Activated T-cell treated with anti-CD3 and anti-CD28 coated beads, Interleukin-2, amount 50 U/mL, for 48 hours (primary cell): Measurements from ENCODE around the gene AMOTL2.

Source experiments
- DNase-seq, 2 experiments: peaks; one replicate each; pipeline ENCODE4 v3.0.0-alpha.2; 2020

Gene AMOTL2

DNA sequence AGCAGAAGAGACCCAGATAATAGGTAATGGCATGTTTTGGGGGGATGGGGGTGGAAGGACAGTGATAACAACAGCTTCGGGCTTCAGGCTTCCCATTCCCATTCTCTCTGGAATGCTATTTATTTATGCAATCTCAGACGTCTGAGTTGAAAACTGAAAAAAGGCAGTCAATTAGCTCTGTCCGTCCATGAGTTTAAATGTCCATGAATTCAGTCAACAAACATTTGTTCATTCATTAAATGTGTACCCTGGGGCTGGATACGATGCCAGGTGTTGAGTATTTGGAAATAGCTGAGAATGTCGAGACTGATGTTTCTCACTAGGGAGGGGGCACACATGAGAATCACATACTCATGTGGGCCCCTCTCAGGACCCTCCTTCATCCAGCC, 42.4 kb downstream of the AMOTL2 start:
- DNase-seq = no peak

DNA sequence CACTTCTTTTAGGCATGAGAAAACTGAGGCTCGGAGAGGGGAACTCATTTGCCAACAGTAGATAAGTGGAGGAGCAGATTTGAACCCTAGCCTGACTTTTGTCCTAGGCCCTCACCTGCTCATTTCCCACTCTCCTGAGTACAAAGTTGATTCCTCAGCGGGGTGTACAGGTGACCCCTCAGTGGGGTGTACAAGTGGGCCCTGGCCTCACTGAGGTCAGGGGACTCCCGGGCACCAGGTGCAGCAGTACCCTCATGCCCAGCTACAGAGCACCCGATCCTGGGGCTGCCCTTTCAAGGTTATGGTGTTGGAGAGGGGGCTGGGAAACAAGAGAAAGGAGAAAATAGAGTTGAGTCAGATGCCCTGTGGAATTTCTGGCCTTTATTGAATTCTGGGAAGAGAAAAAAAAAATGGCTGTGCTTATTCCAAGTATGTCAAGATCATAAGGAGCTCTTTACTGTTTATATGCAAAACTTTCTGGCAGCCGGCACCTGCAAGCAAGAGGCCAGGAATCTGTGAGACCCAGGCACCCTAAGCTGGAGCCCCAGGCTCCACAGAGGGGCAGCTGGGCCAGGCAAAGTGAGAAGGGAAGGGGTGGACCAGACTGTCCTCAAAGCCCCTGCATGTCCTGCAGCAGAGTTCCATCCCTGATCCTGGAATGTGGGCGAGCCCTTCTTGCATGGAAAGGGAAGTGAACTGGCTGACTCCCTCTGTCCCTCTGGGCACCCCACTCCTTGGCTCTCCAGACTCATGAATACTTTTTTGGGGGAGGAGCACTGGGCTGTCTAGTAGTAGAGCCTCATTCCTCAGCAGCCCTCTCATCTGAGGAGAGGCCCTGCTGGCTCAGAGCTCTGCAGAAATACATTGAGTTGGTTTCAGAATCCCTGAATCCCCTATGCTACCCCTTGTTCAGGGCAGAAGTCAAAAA, 43.1 kb downstream of the AMOTL2 start:
- DNase-seq = no peak

DNA sequence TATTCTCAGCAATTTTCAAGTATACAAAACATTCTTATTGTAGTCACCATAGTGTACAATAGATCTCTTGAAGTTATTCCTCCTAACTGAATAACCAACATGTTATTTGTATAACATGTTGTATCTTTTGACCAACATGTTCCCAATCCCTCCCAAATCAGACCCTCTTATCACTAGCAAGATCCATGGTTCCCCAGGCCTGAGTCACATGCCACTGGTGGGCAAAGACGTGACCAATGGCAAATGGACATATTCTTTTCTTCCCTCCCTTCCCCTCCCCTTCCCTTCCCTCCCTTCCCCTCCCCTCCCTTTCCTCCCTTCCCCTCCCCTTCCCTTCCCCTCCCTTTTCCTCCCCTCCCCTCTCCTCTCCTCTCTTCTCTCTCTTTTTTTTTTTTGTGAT, 45.4 kb downstream of the AMOTL2 start:
- DNase-seq = no peak

DNA sequence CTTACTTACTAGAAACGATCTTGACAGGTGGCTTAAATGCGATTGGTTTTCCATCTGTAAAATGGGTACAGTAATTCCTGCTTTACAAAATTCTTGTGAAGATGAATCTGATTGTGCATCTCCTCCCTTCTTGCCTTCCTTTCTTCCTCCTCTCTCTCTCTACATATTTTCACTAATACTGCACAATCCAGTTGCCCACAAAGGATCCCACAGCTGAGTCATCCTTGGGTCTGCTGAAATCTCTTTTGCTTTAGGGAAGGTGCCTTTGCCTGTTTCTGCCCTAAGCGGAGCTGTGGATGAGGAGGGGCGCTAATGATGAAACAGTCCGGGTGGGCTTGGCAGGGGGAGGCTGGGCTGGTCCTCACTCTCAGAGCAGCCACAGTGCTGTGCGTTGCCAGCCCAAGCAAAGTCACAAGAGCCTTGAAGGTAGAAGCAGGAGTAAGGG, 46.1 kb downstream of the AMOTL2 start:
- DNase-seq = no peak

DNA sequence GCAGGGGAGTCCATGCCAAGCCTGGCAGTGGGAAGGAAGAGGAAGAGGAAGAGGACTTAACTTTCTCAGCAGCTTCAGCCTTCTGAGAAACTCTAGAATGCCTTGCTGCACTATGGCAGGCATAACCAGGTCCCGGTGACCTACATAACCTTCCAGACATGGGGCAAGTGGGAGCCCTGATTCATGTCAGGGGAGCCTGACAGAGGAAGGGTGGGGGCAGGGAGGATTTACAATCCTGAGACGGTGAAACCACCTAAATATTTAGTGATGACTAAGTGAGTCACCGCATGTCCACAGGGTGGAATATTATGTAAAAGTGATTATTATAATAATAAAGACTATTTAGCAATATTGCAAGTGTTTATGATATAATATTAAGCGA, 46.7 kb downstream of the AMOTL2 start:
- no peak for DNase-seq

DNA sequence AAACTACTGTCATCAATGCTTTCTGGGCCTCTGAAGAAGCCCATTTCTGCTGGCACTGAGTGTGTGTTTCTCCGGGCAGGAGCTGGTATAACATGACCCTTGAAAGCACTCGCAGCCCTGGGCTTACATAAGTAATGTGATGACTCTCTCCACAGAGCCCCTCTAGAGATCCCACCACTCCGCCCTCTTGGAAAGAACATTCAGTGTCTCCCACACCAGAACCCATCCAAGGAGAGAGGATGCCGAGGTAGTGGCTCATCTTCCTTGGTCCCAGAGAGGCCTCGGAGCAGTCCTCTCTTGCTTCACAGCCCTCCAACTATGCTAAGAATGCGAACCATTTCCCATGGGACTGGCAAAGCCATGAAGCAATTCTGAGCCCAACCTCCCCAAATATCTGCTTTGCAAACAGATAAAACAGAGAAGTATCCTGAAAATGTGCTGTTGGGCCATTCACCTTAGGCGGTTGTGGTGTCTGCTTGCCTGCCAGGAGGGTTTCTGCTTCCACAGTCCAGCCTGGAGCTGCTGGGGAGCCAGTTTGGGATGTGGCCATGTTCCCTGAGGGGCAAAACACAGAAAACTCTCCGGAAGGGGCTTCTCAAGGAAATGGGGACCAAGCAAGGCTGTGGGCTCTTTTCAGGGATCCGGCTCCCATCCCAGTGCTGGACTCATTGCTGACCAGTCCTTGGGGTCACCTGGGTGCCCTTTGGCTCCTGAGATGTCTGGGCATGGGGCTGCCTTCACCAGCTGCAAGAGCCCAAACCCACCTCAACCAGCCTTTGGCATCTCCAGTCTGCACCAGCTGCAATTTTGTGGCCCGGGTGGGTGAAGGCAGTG, 47.3 kb downstream of the AMOTL2 start:
- DNase-seq = no peak

DNA sequence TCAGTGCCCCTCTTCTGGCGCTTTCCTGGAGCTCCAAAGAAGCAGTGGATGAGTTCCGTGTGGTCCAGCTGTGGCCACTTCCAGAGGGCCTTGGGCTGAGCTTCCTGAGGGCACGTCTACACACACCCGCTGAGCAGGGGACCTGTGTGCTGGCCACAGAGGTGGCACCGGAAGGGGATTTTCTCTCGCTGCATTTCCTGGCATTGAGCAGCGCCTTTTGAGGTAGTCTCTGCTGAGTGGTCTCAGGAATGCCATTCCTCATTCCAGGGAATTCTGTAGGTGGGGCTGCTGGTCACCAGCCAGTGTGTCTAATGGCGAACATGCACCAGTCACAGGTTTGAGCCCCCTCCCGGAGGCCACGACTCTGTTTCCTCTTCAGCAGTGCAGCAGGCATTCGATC, 48.1 kb downstream of the AMOTL2 start:
- no peak for DNase-seq

DNA sequence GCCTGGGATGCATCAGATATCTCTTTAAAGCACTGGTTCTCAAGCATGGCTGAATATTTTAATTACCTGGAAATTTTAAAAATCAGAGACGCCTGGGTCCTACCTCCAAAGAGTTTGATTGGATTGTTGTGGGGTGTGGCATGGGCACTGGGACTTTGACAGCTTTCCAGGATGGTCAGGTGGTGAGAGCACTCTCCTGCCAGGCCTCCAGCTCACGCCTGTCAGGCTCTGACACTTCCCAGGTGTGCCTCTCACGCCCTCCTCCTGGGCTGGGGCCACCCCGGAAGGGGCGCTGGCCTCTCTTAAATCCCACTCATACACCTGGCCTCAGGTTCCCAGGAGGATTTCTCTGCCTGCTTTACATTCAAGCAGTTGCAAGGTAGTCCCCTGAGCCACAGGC, 48.5 kb downstream of the AMOTL2 start:
- DNase-seq = no peak

DNA sequence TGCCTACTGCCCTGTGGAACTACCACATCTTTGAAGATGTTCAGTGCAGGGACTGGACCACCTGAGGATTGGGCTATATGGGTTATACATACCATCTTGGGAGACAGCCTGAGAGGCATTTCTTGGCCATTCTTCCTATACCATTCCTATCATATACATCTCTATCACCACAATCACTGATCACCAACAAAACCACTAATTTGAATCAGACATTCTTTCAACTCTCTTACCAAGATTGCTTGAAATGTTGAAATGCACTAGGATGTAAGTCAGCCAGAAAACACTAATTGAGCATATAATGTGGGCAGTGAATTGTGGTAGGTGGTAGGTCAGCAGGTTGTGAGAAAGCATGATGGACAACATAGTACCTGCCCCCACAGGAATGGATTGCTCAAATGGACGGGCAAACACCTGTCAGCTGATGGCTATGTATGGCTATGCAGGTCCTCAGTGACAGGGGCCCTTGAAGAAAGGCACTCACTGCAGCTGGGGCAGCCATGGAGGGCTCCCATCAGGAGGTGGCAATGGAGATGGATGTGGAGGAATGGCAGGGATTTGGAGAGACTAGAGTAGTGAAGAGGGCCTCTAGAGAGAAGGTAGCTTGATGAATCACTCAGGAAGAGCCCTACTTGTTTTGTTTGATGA, 49.1 kb downstream of the AMOTL2 start:
- no peak for DNase-seq

DNA sequence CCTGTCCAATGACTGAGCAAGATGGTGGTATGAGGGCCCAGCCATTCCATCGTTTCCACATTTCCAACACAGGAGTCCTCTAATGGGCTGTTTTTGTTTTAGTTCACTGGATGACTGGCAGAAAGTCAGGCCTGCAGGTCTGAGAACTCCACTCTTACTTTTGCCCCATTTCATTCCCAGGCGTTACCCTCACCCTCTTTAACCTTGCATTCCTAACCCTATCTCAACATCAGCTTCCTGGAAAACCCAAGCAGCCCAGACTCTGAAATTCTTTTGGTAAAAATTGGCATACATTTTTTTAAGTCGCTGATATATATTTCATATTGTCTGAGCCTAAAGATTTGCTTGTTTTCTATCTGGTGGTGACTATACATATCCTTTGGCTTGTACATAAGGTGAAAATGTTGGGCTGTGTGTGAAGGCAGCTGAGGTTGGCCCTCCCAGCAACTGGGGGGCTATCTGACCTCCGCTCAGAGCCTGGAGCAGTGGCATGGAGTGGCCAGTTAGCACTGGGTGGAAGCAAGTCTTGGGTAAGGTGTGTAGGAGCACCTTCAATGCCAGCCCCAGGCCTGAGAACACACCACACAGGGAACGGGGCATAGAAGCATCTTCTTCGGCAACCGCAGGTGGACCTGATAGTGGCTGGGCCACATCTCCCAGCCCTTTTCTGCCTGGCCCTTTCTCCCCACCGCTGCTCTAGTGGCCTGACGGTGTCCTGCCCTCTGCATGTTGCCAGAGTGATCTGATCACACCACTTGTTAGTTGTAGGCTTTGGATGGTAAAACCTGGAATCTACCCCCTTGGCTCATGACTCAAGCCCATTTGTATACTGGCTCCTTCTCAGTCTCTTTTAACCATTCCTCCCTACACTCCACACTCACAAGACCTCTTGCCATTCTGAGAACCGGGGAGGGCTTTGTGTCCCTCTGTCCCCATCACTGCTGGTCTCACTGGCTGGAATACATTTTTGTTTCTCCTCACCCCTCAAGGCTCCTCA, 50.0 kb downstream of the AMOTL2 start:
- no peak for DNase-seq

DNA sequence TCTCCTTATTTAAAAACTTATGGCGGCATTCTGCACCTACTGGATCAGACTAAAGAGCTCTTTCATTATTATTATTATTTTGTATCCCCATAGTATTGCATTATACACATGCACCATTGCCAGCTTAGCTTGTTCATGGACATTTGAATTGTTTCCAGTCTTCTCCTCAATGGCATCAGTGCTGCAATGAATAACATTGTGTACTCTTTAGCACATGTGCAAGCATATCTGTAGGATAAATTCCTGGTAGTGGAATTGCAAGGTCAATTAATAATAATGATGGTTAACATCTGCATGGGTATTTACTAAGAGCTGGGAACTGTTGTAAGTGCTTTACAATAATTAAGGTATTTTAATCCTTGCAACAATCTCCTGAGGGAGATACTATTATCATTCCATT, 52.0 kb downstream of the AMOTL2 start:
- no peak for DNase-seq

DNA sequence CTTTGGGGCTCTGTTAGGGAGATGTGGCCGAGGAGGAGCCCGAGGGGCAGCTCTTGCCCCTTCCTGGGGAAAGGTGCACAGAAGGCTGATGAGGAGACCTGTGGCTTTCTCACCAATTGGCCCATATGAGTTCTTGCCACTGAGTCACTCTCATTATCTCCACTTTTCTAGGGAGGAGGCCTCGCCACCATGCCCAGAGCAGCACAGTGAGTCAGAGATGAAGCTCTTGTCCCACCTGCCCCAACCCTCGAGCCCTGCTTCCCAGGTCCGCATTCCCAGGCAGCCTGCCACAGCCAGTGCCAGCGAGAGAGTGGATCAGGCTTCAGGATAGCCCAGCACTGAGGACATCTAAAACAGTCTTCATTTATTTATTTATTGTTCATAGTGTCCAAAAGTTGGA, 53.5 kb downstream of the AMOTL2 start:
- peak in 1 of 2 experiments; percentile 16 for DNase-seq

DNA sequence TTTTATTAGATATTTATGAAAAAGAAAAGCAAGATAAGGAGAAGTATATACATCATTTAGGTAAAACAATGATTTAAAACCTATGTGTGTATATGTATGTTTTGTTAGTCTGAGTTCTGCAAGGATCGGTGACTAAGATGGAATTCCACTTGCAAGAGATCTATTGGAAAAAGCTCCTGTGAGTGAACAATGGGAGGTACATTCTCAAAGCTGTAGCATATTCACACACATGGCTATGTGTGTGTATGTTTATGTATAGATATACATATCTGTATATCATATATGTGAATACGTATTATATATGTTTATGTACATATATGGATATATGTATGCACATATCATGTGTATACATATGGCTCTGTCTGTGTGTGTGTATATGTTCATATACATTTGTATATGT, 54.3 kb downstream of the AMOTL2 start:
- DNase-seq = no peak

DNA sequence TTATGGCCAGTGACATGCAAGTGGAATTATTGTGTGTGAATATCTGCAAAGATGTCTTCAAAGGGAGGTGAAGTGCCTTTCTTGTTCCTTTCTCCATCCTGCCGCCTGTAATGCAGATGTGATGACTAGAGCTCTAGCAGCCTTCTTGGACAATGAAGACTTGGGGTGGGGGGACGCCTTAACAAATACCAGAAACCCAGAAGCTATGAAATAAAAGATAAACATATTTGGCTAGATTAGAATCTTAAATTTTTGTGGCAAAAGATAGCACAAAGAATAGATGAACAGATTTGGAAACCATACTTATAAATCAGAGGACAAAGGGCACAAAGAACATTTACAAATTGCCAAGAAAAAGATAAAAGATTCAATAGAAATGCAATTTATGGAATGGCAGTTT, 56.1 kb downstream of the AMOTL2 start:
- no peak for DNase-seq

DNA sequence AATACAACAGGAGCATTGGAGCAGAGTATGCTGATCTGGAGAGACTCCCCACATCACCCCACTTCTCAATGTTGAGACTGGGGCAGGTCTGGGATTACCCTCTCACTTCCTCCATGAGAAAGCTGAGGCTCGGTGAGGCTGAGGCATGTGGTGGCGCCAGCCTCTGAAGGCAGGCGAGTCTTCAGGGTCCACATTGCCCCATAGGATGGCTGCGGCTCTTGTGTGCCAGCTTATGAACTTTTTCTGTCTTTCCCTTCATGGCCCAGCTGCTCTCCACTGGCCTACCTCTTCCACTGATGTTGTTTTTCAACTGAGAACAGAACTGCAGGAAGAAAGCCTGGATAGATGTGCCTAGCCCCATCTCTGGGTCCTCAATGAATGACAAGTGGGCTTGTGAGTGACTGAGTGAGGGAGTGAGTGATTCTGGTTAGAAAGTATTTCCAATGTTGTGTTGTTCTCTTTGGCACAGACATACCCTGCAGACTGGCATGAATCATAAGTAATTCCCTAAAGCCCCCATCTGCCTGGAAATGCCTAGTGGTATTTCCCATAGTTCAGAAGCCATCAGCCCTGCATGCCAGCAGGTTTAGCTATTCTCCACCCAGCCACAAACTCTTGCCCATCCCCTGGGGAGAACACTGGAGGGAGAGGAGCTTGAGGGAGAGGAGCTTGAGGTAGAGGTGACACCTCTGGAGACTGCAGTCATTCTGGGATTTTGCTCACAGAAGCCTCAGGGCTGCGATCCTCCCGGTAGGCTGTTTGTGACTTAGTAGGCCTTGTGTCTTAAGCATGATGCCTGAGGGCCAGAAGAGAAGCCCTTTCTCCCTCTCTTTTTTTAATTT, 56.9 kb downstream of the AMOTL2 start:
- DNase-seq = peak in 1 of 2 experiments; percentile 12

DNA sequence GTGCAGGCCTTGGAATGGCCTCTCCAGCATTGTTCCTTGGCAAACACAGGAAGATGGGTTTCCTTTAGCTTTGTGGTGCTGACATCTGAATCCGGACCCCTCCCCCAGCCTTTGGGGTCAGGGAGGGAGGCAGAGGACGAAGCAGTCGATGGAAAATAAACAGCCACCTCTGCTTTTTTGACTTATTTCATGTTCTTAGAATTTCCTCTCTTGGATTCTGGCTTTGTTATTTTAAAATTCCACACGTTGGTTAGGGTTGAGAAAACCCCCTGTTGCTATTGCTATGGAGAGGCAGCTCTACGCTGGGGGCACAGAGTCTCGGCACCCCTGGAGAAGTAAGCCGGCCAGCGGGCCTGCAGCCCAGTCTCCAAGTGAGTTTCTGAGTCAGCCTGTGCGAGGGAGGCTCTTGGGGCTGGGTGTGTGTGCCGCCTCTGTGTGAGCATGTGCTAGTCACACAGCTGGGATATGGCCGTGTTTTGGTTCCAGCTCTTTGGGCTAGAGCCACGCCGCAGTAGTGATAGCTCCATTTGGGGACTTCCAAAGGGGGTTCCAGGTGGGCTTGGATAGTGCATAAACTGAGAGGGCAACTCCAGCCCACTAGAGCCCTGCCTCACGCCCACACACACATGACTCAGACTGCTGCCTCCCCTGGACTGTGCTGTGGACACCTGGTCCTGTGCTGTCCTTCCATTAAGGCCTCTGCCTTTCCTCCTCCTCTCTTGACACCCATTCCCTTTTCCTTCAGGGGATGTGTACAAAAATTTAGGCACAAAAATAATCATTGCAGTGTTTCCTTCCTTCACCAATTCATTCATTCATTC, 58.8 kb downstream of the AMOTL2 start:
- DNase-seq = peak in 1 of 2 experiments; percentile 14

DNA sequence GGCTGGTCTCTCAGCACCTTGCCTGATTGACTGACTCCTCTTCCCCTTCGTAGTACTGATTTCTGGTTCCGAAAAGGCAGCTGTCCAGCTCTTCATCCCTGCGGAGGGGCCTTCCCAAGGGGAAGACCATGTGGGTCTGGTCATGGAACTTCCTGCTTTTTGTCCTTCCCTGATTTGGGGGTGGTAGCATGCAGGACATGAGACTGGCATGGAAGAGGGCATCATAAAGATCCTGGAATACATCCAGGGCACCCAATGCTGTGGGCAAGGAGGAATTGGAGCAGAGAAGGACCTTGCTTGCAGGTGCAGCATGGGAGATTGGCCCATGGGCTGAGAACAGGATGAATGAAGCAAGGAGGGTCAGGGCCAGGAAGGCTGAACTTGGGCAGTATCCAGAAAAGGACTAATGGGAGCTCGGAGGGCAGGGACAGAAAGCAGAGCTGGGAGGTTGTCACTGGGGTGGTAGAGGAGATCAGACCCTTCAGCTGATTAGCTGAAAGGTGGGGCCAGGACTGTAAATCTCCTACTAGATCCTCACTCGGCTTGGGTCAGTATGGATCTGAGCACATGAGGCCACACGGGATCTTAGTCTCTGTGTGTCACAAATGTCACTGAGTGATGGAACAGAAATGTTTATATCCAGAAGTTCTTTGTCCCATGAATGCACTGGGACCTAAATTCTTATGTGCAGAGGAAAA, 59.5 kb downstream of the AMOTL2 start:
- peak in 1 of 2 experiments; percentile 10 for DNase-seq

DNA sequence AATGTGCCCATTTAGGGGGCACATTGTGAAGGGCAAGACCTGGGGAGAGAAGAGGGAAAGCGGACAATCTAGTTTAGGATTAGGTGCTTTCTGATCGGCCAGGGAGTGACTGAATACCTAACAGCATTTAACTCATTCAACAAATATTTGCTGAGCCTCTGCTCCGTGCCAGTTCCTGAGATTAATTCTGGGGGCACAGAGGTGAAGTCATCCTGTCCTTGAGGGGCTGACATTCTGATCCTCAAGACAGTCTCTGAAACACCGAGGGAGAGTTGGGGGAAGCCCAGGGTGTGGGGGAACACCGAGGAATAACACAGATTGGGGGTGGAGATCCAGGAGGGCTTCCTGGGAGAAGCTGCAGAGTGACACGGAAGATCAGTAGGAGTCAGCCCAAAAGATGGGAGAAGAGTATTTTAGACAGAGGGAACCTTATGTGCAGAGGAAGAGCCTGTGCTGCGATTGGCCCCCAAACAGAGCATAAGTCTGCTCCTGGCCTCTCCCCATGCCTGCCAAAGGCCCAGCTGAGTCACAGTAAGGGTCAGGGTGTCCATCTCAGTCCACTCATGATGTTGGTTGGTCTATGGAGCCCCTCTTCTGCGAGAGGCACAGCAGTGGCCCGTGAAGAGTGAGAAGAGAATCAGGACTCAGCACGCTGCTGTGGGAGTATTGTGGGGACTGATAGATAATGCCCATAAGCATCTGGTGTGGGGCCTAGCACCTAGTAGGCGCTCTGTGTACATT, 60.2 kb downstream of the AMOTL2 start:
- peak in 1 of 2 experiments; percentile 14 for DNase-seq
